Inferior parietal cortex (tissue), 1 donor: Measurements from ENCODE around the gene IGIP.
A peak's percentile ranks its signal among the peaks of the same experiment; 100 is the strongest.

Experiments
- DNase-seq: peaks from one replicate; pipeline ENCODE4 v3.0.0-alpha.2; 2016; ENCODE audit errors: extremely low spot score

IGIP gene

DNA sequence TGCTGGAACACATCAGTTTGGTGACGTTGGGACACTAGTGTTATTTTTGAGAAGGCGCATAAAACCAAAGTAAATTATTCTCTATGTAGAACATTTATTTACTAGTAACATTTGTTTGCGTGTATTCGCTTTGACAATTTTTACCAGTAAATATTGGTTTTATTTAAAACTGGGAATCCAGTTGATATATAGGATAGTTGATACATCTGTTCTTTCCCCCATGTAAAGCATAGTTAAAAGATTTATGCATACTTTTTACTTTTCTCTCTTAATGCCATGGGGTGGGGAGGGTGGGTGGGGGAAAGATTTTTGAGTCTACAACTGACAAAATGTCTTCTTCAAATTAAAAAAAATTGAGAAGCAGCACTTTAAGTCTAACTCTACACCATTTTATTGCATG is at the start of gene IGIP:
Gene IGIP (plus strand): TSS at position 301 of the 400 bp plus-strand sequence. CDS start 2,540 bp downstream, outside the sequence.
- no peak for DNase-seq

DNA sequence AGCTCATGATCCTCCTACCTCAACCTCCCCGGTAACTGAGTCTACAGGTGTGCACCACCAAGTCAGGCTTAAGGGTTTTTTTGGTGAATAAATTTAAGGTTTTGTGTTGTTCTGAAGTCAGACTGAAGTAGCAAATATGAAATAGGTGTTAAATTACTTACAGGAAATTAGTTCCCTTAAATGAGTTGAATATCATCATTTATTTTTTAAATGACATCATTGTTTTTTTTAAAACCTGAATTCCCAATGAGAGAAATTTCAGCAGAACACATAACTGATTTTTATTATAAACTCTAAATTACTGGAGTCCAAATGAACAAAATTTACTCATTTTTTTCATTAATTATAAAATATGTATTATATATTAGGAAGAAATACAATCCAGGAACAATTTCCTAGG is 49.6 kb upstream of the IGIP start:
- DNase-seq, result no peak

DNA sequence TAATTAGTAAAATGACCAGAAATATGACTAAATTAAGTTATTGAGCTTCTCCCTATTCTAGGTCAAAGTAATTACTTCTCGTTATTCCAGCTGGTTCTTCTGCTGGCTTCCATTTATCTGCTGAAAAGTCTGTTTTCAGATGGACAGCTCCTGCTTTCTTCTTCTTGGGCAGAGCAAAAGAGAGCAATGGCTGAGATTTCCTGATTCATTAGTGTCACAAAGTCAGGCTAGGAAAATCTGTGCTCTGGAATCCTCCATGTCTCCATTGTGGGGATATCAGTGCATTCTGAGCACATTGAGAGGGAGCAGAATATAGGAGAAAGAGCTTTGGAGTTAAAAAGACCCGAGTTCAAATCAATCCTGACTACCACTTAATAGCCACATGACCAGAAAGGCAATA is 48.9 kb upstream of the IGIP start:
- no peak for DNase-seq

DNA sequence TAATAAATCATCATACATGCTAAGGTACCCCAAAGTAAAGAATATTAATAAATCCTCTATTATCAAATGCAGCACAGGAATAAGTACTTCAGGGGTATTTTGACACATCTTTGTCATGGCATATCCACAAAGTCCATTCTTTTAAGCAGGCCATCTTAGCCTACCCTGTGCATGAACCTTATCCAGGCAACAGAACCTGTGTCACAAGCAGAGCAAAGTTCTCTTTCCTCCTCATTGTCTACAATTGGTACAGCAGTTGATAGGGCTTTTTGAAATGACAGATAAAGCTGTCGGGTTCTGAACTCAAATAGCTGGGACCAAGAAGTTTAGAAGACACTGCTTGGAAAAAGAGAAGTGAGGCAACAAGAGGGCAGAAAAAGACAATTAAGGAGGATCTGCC is 42.6 kb upstream of the IGIP start:
- DNase-seq, result no peak

DNA sequence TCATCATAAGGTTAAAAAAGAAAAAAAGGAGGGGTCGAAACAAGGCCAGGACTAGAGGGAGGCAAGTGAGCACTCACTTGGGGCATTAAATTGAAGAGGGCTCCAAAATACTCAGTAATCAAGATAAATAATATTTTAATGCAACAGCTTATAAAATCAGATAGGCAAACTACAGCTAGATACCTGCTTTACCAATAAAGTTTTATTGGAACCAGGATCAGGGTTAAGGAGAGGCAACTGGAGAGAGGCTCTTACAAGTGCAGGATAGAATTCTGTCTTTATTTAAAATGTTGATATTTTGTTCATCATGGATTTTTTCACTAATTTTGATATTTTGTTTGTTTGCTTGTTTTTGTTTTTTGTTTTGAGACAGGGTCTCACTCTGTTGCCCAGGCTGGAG is 42.1 kb upstream of the IGIP start:
- no peak for DNase-seq

DNA sequence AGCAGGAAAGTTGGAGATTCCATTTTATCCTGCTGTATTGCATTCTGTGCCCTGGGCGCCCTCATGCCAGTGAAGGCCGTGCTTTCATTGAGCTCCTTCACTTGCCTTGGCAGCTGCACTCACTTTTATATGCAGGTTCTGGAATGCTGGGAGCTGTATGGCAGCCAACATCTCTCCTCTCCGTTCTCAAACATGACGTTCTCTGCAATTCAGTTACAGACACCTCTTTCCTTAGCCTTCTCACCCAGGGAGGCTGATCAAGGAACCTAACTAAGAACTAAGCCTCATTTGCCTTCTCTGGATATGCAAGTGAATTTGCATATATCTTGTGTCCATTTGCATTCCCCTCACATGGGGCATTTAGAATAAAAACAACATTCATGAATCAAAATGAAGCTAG is 41.2 kb upstream of the IGIP start:
- peak; percentile 9 for DNase-seq

DNA sequence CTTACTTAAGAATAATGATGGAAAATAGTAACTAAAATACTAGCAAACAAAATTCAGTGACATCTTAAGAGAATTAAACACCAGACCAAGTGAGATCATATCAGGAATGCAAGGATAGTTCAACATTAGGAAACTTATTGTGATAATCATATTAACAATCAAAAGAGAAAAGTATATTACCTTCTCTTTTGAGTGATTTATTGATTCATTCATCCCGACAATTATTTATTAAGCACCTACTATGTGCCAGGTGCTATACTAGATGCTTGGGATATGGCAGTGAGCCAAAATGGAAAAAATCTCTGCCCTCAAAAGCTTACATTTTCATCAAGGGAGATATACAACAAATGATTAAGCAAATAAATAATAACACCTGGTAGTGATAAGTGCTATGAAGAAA is 35.5 kb upstream of the IGIP start:
- no peak for DNase-seq

DNA sequence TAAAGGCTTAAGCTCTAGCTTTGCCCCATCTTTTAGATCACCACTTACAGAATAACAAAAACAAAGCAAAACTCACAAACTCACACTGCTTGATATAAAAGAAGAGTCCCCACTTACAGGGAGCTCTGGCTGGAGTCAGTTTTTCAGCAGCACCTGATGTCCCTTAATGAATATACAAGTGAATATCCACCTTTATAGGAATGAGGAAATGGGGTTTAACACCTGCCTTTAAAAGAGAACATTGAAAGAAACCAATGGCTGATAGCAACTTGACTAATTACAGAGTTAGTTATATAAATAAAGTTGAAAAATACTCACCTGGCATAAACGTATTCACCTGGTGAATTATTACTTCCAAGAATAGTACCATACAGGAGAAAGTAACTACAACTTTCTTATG is 32.6 kb upstream of the IGIP start:
- DNase-seq, result no peak

DNA sequence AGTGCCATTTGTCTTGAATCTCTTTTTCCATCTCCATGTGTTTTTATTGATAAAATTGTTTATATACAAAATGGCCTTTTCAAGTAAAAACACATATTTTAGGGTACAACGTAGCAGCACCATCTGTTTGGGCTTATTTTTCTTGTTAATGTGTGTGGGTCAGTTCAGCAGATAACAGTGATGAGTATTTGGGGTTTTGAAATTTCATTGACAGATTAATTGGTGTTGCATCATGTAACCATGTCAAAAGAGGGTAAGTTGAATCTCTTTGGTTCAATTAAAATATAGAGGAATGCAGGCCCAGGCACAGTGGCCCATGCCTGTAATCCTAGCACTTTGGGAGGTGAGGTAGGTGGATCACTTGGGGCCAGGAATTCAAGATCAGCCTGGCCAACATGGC is 31.9 kb upstream of the IGIP start:
- no peak for DNase-seq

DNA sequence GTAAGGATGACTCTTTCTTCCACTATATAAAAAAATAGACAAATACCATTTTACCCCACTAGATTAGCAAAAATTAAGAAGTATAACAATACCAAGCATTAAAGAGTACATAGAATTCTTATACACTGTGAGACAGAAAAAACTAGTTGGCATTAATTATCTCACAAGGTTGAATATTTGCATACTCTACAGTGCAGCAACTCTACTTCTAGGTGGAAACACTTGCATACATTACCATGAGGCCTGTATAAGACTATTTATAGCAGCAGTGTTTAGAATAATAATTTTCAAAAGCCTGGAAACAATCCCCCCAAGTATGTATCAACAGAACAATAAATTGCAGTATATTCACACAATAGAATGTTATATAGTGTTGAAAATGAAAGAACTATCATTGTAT is 30.8 kb upstream of the IGIP start:
- DNase-seq, result no peak

DNA sequence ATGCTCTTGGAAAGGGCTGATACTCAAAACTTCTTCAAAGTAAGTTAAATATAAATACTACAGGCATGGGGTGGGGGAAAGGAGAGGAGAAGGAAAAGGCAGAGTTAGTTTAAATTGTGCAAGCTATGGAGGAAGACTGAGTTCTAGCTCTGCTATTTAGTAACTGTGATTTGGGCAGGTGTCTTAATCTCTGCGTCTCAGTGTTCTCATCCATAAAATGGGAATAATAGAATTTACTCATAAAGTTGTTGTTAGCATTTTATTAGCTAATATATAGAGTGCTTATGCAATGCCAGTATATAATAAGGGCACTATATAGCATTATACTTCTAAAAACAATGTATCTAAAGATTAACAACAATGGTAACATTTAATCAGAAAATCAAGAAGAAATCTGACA is 24.6 kb upstream of the IGIP start:
- no peak for DNase-seq

DNA sequence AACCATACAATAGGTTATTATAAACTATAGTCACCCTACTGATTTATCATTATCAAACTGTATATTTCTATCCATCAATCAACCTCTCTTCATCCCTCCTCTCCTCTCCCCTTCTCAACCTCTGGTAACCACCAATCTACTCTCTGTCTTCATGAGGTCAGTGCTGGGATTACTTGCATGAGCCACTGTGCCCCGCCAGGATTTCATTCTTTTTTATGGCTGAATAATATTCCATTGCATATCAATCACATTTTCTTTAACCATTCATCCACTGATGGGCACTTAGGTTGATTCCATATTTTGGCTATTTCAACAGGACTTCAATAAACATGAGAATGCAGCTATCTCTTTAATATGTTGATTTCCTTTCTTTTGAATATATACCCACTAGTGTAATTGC is 22.6 kb upstream of the IGIP start:
- DNase-seq, result no peak

DNA sequence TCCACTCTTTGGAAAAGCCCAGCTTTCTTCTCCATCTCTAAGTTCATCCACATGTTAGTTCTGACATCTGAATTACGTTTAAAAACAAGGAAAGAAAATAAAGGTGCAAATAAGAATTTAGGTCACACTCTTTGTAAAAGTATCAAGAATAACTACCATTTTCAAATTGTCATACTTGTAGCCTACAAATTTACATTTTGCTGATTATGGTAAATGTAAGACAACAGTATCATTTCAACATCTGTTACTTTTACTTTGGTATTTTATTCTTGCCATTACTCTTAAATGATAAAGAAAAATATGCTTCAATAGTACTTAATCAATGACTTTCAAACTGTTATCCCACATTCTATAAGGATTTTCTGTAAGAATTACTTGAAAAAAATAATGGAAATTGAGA is 21.6 kb upstream of the IGIP start:
- no peak for DNase-seq

DNA sequence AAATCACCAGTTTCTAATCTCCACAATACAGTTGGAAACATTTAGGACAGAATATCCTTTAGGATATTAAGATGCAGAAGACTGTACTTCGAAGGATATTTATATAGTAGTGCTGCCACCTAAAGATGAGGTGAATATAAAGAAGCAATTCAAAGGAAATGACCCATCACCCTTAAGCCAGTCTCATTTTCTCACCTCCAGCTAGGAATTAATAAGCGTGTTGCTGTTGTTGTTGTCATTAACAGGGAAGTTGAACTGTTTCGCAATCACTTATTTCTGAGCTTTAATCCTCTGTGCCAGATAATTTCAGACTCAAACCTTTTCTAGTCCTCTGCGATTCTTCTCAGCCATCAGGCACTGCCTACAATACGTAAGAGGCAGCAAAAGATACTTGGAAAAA is 19.6 kb upstream of the IGIP start:
- no peak for DNase-seq

DNA sequence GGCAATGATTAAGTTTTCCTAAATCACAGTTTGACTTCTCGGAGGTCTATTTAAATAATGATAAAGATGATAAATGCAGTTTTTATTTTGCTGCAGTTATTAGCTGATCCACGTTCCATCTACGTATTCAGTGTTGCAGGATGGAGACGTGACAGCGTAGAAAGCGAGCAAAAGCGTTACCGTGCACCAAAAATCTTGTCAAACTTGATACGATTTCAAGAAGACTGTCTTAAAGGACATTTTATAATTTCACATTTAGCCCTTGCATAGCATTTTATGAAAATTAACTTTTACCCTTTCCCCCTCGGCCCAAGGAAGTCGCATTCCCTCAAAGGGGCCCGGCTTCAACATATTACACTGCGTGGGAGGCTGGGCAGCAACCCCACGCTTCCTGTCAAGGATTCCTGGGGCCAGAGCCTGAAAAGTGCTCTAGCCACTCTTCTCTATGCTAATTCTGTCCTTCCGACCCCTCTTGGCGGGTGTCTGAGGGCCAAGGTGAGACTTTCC is 18.9 kb upstream of the IGIP start:
- no peak for DNase-seq

DNA sequence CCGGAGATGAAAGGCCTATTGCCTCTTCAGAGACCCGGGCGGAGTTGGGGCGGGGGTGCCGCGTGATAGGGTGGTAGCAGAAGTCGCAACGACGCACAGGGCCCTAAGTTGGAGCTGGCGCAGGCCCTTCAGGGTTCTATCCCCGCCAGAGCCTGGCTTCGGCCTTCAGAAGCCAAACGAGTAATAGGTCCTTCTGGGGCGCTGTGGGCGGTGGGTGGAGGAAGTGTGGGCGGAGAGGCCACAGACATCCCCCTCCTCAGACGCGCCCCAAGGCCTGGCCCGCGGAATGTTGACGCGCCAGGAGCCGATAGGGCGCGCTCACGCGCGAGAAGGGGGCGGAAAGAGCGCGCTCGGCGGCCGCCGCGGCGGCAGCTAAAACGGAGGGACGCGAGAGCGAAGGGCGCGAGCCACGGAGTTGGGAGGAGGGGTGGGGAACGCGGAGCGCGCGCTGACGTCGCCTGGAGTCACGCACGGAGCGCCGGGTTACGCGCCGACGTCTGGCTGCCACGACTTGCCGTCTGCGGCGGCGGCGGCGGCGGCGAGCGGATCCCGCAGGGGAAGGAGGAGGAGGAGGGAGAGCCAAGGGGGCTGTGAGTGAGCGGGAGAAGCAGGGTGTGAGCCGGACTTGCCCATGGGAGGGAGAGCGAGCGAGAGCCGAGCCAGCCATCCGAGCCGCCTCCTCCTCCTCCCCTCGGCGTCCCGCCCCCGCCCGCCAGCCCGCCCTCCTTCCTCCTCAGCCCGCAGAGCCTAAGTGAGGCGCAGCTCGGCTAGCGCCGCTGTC is 18.2 kb upstream of the IGIP start:
- peak; percentile 87 for DNase-seq

DNA sequence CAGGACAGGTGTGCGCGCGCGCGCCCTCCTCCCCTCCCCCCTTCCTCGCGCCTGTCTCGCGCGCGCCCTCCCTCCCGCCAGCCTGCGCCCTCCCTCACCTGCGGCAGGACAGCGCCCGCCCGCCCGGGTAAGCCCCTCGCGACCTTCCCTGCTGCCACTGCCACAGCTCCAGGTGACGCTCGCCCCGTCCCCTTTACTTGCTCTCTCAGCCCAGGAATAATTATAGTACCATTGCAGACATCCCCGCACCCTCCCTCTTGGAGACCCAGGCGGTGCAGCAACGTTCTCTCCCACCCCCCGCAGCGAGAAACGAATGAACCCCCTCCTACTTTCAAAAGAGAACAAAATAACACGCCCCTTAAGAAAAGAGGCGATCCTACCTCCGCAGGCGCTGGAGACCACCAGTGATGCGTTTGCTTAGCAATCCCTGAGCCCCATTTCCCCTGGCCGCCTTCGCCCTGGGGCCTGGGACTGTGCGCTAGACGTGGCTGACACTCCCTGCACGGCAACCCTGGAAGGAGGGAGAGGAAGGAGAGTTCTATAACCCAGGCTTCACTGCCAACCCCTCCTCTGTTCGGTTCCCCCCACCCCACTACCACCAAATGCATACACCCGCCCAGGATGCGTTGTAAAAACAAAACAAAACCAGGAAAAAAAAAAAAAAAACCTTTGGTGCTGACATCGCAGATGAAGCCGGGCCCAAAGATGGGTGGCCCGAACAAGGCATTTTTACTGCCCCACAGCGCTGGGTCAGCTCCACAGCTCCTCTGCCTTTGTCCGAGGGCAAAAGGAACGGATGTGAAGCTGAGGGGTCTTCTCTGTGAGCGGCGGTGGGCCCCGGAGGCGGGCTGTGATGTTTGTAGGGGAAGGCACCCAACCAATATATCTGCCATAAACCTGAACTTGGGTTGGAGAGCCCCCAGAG is 17.4 kb upstream of the IGIP start:
- no peak for DNase-seq

DNA sequence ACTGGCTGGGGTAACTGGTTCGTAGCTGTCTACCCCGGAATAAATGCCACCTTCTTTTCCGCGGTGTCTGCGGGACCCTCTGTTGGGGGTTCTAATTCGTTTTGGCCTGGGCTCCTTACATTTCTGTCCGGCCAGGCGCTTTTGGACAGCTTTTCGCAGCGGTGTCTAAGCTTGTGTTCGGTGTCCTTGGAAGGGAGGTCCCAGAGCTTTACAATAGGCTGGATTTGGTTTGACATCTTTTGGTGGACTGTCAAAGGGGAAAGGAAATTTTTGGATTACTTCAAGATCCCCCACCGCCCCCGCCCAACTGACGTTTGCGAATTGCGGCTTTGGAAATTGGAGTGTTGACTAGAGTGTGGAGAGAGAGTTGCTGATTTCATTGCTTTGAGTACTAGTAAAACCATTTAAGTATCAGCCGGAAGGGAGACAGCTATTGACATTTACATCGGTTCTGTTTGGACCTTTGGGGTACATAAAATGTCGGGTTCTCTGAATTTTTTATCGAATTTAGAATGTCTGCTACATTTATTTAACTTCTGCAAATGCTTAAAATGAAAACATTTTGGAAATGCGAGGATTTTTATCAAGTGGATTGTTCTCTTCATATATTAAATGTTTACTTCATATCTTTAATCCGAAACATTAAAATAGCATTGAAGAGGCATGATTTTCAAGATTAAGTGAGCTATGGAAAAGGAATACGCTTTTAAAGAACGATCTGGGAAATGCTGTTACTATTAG is 16.5 kb upstream of the IGIP start:
- no peak for DNase-seq

DNA sequence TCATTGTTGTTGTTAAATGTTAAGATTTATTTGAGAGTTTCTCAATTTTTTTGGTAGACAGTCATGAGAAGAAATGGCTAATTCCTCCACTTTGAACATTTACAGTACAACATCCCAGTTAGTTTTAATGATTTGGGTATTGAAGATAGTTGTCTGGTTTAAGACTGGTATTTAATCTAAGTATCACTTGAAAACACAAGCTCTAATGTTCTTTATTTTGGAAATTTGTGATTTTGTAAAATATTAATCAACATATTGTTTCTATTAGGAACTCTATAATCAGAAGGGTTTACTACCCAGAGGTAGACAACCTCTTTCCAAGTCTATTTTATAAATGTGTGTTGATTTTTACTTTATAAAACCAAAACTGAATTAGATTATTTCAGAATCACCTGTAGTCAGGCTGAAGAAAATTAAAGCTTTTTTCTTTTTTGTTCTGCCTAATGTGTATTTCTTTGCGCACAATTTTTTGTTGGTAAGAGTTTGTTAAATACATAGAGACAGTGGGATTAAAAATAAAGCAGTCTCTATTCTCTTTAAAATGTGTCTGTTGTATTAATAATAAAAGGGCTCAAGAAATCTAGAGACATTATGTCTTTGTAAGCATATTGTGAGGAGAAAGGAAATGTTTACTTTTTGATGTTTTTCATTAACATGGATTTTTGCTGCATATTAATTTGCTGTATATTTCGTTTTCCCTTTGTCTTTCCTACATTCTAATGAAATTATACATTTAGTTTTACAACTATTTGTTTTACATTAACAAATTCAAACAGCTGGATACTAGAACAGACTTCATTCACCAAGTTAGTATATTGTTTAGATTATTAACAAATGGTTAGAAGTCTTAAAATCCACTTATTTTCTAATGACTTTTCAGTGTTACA is 15.7 kb upstream of the IGIP start:
- DNase-seq, result no peak

DNA sequence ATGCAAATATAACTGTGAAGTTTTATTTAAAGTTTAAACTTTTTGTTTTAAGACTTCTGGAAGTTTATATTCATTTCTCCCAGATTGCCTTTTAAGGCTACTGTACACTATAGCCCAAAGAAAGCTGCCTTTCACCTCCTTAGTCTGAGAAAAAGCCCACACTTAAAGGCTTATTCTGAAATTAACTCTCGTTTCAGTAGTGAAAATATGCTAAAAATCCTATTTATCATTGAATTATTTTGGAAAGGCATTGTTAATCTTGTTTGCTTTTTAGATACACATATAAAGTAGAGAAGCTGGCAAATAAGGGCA is 15.1 kb upstream of the IGIP start:
- DNase-seq, result no peak
